GM23338 (cell line): ENCODE data around the gene PCDH10. TPM values are rescaled to one million over a fixed set of nuclear protein-coding genes. Genes with fewer than 3 reads are reported as not detected.

Experiments
- ATAC-seq: fragments of 200-7000 bp; cut with Tn5 transposase; 3 replicates; pipeline ENCODE4 v1.9.1; 2020
- DNase-seq: peaks from one replicate; pipeline ENCODE4 v3.0.0-alpha.2; 2015; ENCODE audit warnings: low spot score
- H2AFZ ChIP-seq: fragments of 200-600 bp; sonication (generic); 2 replicates; pipeline ENCODE4 v1.8.0; 2016; ENCODE audit warnings: antibody characterized with exemption, mild to moderate bottlenecking, moderate library complexity
- H3F3A ChIP-seq: fragments of 200-600 bp; sonication (generic); replicated peaks from 2 replicates; pipeline ENCODE4 v1.8.0; 2017; ENCODE audit warnings: antibody characterized with exemption, mixed run types, low read depth
- H3K27ac ChIP-seq: fragments of 200-600 bp; sonication (generic); 2 replicates; pipeline ENCODE4 v1.6.1; 2016; ENCODE audit warnings: low read depth
- H3K27me3 ChIP-seq: fragments of 200-600 bp; sonication (generic); 2 replicates; pipeline ENCODE4 v1.8.0; 2016; ENCODE audit warnings: mild to moderate bottlenecking, mixed run types, moderate library complexity; ENCODE audit not compliant: insufficient read depth
- H3K36me3 ChIP-seq: fragments of 200-600 bp; sonication (generic); 2 replicates; pipeline ENCODE4 v1.8.0; 2016; ENCODE audit warnings: mild to moderate bottlenecking; ENCODE audit not compliant: insufficient read depth
- H3K4me1 ChIP-seq: fragments of 200-600 bp; sonication (generic); 2 replicates; pipeline ENCODE4 v1.8.0; 2016; ENCODE audit warnings: mild to moderate bottlenecking, moderate library complexity; ENCODE audit not compliant: insufficient read depth
- H3K4me2 ChIP-seq: fragments of 200-600 bp; sonication (generic); 2 replicates; pipeline ENCODE4 v1.7.1; 2017; ENCODE audit warnings: mixed run types
- H3K4me3 ChIP-seq: fragments of 200-600 bp; sonication (generic); 2 replicates; pipeline ENCODE4 v1.6.1; 2016; ENCODE audit warnings: mixed run types
- H3K79me2 ChIP-seq: fragments of 200-600 bp; sonication (generic); replicated peaks from 2 replicates; pipeline ENCODE4 v1.8.0; 2017; ENCODE audit warnings: mild to moderate bottlenecking; ENCODE audit not compliant: insufficient read depth
- H3K9me2 ChIP-seq: fragments of 200-600 bp; sonication (generic); 2 replicates; pipeline ENCODE4 v1.8.0; 2017; ENCODE audit not compliant: insufficient read depth
- H4K20me1 ChIP-seq: fragments of 200-600 bp; sonication (generic); replicated peaks from 2 replicates; pipeline ENCODE4 v1.8.0; 2017; ENCODE audit warnings: mild to moderate bottlenecking; ENCODE audit not compliant: insufficient read depth
- H3K27ac Mint-ChIP-seq: 2 replicates; pipeline ENCODE4 v1.8.0; 2020; ENCODE audit warnings: inconsistent platforms, mild to moderate bottlenecking, moderate library complexity, mixed read lengths
- H3K27me3 Mint-ChIP-seq: 3 replicates; pipeline ENCODE4 v1.8.0; 2022; ENCODE audit warnings: low read depth, mild to moderate bottlenecking, moderate library complexity, mixed read lengths, inconsistent platforms; ENCODE audit not compliant: insufficient read depth, poor library complexity
- H3K36me3 Mint-ChIP-seq: 3 replicates; pipeline ENCODE4 v1.8.0; 2021; ENCODE audit warnings: low read depth, mild to moderate bottlenecking, inconsistent platforms, moderate library complexity, mixed read lengths
- H3K4me1 Mint-ChIP-seq: 3 replicates; pipeline ENCODE4 v1.8.0; 2020; ENCODE audit warnings: mild to moderate bottlenecking, inconsistent platforms, mixed read lengths
- H3K4me3 Mint-ChIP-seq: 3 replicates; pipeline ENCODE4 v1.8.0; 2021; ENCODE audit warnings: moderate library complexity, mild to moderate bottlenecking, inconsistent platforms, mixed read lengths
- H3K9me3 Mint-ChIP-seq: 3 replicates; pipeline ENCODE4 v1.8.0; 2020; ENCODE audit warnings: moderate library complexity, mild to moderate bottlenecking, inconsistent platforms, mixed read lengths
- CREB1 ChIP-seq: fragments of 250-450 bp; sonication (Bioruptor Pico); IDR thresholded peaks from 2 replicates; pipeline ENCODE4 v1.5.0; 2020; ENCODE audit warnings: low read depth, mild to moderate bottlenecking, moderate library complexity
- ETS1 ChIP-seq: IDR thresholded peaks from 2 replicates; pipeline ENCODE4 v1.6.1; 2016; ENCODE audit warnings: antibody characterized with exemption
- EZH2 ChIP-seq: fragments of 200-600 bp; sonication (generic); IDR thresholded peaks from one replicate; pipeline ENCODE4 v1.8.0; 2017; ENCODE audit warnings: antibody characterized with exemption, mild to moderate bottlenecking, low read depth; ENCODE audit not compliant: unreplicated experiment
- EZH2phosphoT487 ChIP-seq: fragments of 200-600 bp; sonication (generic); IDR thresholded peaks from one replicate; pipeline ENCODE4 v1.8.1; 2018; ENCODE audit warnings: antibody characterized with exemption; ENCODE audit not compliant: unreplicated experiment
- JUNB ChIP-seq: IDR thresholded peaks from one replicate; pipeline ENCODE4 v1.6.1; 2016; ENCODE audit warnings: antibody characterized with exemption; ENCODE audit not compliant: unreplicated experiment
- NANOG ChIP-seq: IDR thresholded peaks from 2 replicates; pipeline ENCODE4 v1.6.1; 2016; ENCODE audit warnings: antibody characterized with exemption, borderline replicate concordance
- POLR2AphosphoS5 ChIP-seq: IDR thresholded peaks from 2 replicates; pipeline ENCODE4 v1.6.1; 2016; ENCODE audit warnings: antibody characterized with exemption, low read depth
- REST ChIP-seq: IDR thresholded peaks from one replicate; pipeline ENCODE4 v1.6.1; 2018; ENCODE audit warnings: antibody characterized with exemption; ENCODE audit not compliant: unreplicated experiment
- STAT1 ChIP-seq: IDR thresholded peaks from one replicate; pipeline ENCODE4 v1.6.1; 2016; ENCODE audit warnings: antibody characterized with exemption; ENCODE audit not compliant: unreplicated experiment
- ZNF114 ChIP-seq: fragments of 250-450 bp; sonication (Bioruptor Pico); IDR thresholded peaks from 2 replicates; pipeline ENCODE4 v1.5.0; 2020; ENCODE audit warnings: mild to moderate bottlenecking, moderate library complexity
- ZNF331 ChIP-seq: fragments of 250-450 bp; sonication (Bioruptor Pico); IDR thresholded peaks from 2 replicates; pipeline ENCODE4 v1.5.0; 2020; ENCODE audit warnings: low read depth, mild to moderate bottlenecking, moderate library complexity
- ZNF462 ChIP-seq: fragments of 250-450 bp; sonication (Bioruptor Pico); IDR thresholded peaks from 2 replicates; pipeline ENCODE4 v1.5.0; 2020; ENCODE audit warnings: mild to moderate bottlenecking, moderate library complexity
- polyA plus RNA-seq: library from polyadenylated mRNA; unstranded; fragments of >200 nt; fragmentation: Nextera tagmentation; extraction: Ambion mirVana; gene quantifications from 2 replicates; pipeline ENCODE4 v1.2.1, GENCODE V29; 2016
- total RNA-seq: library from RNA; depleted of rRNA; stranded (reverse); fragments of >200 nt; shearing (Covaris generic); gene quantifications from 2 replicates; pipeline ENCODE4 v1.2.3, GENCODE V29; 2014
- TF ChIP-seq, protein P1 (sequence below), 2 experiments: fragments of 200-600 bp in 1 of 2; sonication (generic) in 1 of 2; conservative IDR thresholded peaks; 2 replicates each; pipeline versions ENCODE4 v1.5.1 to v1.6.1; 2016 to 2017; ENCODE audit warnings: antibody characterized with exemption in 2 of 2, low read depth in 2 of 2, mild to moderate bottlenecking in 2 of 2, moderate library complexity in 1 of 2

PCDH10 gene
- total and polyA plus RNA-seq, 2 experiments from 2014 or later: 1.2 to 4.0 TPM

DNA sequence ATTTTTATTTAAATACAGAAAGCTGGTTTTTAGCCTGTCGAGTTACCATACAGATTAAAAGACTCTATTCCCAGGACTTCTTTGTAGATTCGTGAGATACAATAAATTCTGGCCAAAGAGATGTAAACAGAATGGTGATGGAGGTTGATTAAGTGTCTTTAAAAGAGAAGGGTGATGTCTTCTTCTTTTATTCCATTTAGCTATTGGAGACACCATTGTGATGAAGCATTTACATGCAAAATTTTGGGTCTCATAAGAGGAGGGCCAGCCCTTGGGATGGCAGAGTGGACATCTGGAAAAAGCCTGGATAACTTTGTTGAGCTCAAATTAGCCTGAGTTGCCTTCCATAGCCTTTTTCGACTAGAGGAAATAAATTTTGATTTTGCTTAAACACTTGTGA lies 21.6 kb upstream of the PCDH10 start:
- H3K36me3 Mint-ChIP-seq: peaks cover 7% of the 10 kb centered on the region
- H3K36me3 ChIP-seq: no peaks in the 10 kb centered on the region
- peaks cover 22% of the 10 kb centered on the region for H3K4me1 Mint-ChIP-seq
- H3K27me3 Mint-ChIP-seq: no peaks in the 10 kb centered on the region
- no peak overlapping the region for H2AFZ ChIP-seq
- DNase-seq: no peak
- H3K27ac ChIP-seq: no peak overlapping the region
- ATAC-seq: no peak
- no peak overlapping the region for H3K4me3 Mint-ChIP-seq
- TF ChIP-seq JUNB (no peak), POLR2AphosphoS5 (no peak), STAT1 (no peak), ZNF462 (CRISPR knock-in tag) (no peak), REST (no peak), ZNF114 (no peak), ZNF331 (no peak), NANOG (no peak), CREB1 (no peak), EZH2phosphoT487 (no peak), EZH2 (no peak), ETS1 (no peak)
- TF ChIP-seq, protein P1, sequence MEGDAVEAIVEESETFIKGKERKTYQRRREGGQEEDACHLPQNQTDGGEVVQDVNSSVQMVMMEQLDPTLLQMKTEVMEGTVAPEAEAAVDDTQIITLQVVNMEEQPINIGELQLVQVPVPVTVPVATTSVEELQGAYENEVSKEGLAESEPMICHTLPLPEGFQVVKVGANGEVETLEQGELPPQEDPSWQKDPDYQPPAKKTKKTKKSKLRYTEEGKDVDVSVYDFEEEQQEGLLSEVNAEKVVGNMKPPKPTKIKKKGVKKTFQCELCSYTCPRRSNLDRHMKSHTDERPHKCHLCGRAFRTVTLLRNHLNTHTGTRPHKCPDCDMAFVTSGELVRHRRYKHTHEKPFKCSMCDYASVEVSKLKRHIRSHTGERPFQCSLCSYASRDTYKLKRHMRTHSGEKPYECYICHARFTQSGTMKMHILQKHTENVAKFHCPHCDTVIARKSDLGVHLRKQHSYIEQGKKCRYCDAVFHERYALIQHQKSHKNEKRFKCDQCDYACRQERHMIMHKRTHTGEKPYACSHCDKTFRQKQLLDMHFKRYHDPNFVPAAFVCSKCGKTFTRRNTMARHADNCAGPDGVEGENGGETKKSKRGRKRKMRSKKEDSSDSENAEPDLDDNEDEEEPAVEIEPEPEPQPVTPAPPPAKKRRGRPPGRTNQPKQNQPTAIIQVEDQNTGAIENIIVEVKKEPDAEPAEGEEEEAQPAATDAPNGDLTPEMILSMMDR (conservative IDR thresholded peaks at IDR 0.05; ENCODE audit: low read depth in 2 of 2): no peak
- no peaks in the 10 kb centered on the region for H3F3A ChIP-seq
- peaks cover 7% of the 10 kb centered on the region for H3K9me2 ChIP-seq
- H3K4me1 ChIP-seq: peaks cover 15% of the 10 kb centered on the region
- H3K4me3 ChIP-seq: no peak overlapping the region
- peak overlapping the region; percentile 18; the same call in 1 of the 2 replicates for H3K27ac Mint-ChIP-seq
- no peaks in the 10 kb centered on the region for H3K79me2 ChIP-seq
- no peak overlapping the region for H3K4me2 ChIP-seq
- H3K27me3 ChIP-seq: no peaks in the 10 kb centered on the region
- no peaks in the 10 kb centered on the region for H4K20me1 ChIP-seq
- H3K9me3 Mint-ChIP-seq: no peaks in the 10 kb centered on the region; the same call in 2 of the 3 replicates
